Kidney (tissue), 14 donors: ENCODE measurements around the gene GCNT2. TPM values are rescaled to one million over a fixed set of nuclear protein-coding genes. Genes with fewer than 3 reads are reported as not detected.
A peak's percentile ranks its signal among the peaks of the same experiment; 100 is the strongest.

ENCODE experiments used
- DNase-seq, 5 donors: peaks; one replicate each; pipeline ENCODE4 v3.0.0-alpha.2; 2013 to 2020
- FAIRE-seq: peaks from 2 replicates; lab custom pipeline; 2012; peaks lifted over from hg19 to GRCh38; lab: Jason Lieb, UNC
- H3K27ac ChIP-seq, 2 donors: one replicate each; pipeline ENCODE4 v1.7.0; 2013; ENCODE audit warnings: low read depth in 2 of 2, low read length in 2 of 2, inconsistent platforms in 1 of 2
- H3K27me3 ChIP-seq: one replicate; pipeline ENCODE4 v1.7.1; 2013; ENCODE audit warnings: low read length, inconsistent platforms; ENCODE audit not compliant: control insufficient read depth, insufficient read depth
- H3K36me3 ChIP-seq, 3 donors: one replicate each; pipeline versions ENCODE4 v1.7.0 to v1.7.1; 2013; ENCODE audit warnings: low read length in 3 of 3, control low read depth in 1 of 3, inconsistent platforms in 1 of 3; ENCODE audit not compliant: insufficient read depth in 3 of 3, control insufficient read depth in 2 of 3
- H3K4me1 ChIP-seq, 3 donors: one replicate each; pipeline versions ENCODE4 v1.7.0 to v1.7.1; 2013; ENCODE audit warnings: low read length in 3 of 3, inconsistent platforms in 1 of 3, low read depth in 1 of 3; ENCODE audit not compliant: control insufficient read depth in 2 of 3, insufficient read depth in 2 of 3
- H3K4me3 ChIP-seq, 3 donors: one replicate each; pipeline versions ENCODE4 v1.7.0 to v1.8.1; 2013; ENCODE audit warnings: low read length in 3 of 3, control low read depth in 1 of 3, inconsistent platforms in 1 of 3
- H3K9ac ChIP-seq, 3 donors: one replicate each; pipeline versions ENCODE4 v1.7.0 to v1.7.1; 2013; ENCODE audit warnings: low read length in 3 of 3, control low read depth in 1 of 3, inconsistent platforms in 1 of 3
- H3K9me3 ChIP-seq, 3 donors: one replicate each; pipeline versions ENCODE4 v1.7.0 to v1.7.1; 2013; ENCODE audit warnings: low read length in 3 of 3, control low read depth in 1 of 3, inconsistent platforms in 1 of 3; ENCODE audit not compliant: control insufficient read depth in 2 of 3, insufficient read depth in 1 of 3
- intact Hi-C: fragments of 100-400 bp; cut with DNase I; formaldehyde crosslinking; loops from one replicate; pipeline ENCODE4 v1.11.1; 2022
- polyA plus RNA-seq: library from polyadenylated mRNA; stranded (reverse); fragments of 350-450 nt; fragmentation: Illumina TruSeq; extraction: RNeasy Lipid Tissue Mini Kit (QIAGEN cat#74804); gene quantifications from one replicate; pipeline ENCODE4 v1.2.3, GENCODE V29; 2014; ENCODE audit warnings: low read depth, low replicate concordance; ENCODE audit not compliant: insufficient read depth
- total RNA-seq: library from RNA; stranded (reverse); fragmentation: NEBNext Ultra II Directional; extraction: Animal tissue kit (Norgen Biotek cat#: 25700); gene quantifications from one replicate; pipeline ENCODE4 v1.2.1, GENCODE V29; 2021
- TF ChIP-seq, protein P1 (sequence below): IDR thresholded peaks from 3 replicates; pipeline ENCODE4 v1.5.1; 2012; ENCODE audit warnings: mild to moderate bottlenecking, moderate library complexity, borderline replicate concordance; ENCODE audit not compliant: insufficient read depth; ENCODE audit errors: extremely low read depth
- donor health status: control.
- donor health status: control.
- donor health status: control.
- donor health status: control.
- donor health status: control.
- donor health status: DM: yes; HTN: yes; CAD: no.
- donor health status: Normal renal cell carcinoma (clear cell type).

GCNT2 gene
- total and polyA plus RNA-seq, 2 donors from 2014 or later: 10.5 to 12.5 TPM

DNA sequence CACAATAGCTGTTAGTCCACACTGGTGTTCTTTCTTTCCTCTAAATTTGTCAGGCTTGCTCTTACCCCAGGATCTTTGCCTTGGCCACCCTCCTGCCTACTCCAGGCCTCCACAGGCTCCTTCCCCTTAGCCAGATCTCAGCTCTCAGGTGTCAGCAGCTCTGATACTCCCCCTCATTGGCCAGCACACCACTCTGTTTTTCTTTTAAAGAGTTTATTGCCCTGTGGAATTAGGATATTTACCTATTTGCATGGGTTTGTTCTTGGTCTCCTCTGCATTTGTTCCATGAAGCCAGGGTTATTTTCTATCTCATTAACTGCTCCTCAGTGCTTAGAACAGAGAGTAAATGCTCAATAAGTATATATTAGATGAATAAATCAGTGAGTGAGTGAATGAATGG is 36.8 kb downstream of the GCNT2 start:
- peak in 2 of 5 donors; percentile 62 to 70 for DNase-seq
- H3K9me3 ChIP-seq: no peaks in the 10 kb centered on the region
- peak overlapping the region in 1 of 3 donors; percentile 45 for H3K4me3 ChIP-seq
- H3K27me3 ChIP-seq: no peaks in the 10 kb centered on the region
- TF ChIP-seq, protein P1, sequence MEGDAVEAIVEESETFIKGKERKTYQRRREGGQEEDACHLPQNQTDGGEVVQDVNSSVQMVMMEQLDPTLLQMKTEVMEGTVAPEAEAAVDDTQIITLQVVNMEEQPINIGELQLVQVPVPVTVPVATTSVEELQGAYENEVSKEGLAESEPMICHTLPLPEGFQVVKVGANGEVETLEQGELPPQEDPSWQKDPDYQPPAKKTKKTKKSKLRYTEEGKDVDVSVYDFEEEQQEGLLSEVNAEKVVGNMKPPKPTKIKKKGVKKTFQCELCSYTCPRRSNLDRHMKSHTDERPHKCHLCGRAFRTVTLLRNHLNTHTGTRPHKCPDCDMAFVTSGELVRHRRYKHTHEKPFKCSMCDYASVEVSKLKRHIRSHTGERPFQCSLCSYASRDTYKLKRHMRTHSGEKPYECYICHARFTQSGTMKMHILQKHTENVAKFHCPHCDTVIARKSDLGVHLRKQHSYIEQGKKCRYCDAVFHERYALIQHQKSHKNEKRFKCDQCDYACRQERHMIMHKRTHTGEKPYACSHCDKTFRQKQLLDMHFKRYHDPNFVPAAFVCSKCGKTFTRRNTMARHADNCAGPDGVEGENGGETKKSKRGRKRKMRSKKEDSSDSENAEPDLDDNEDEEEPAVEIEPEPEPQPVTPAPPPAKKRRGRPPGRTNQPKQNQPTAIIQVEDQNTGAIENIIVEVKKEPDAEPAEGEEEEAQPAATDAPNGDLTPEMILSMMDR: no peak
- no peak overlapping the region for H3K27ac ChIP-seq
- no peaks in the 10 kb centered on the region for H3K36me3 ChIP-seq
- peaks cover 0 to 18% (median 10%) of the 10 kb centered on the region in 3 donors for H3K4me1 ChIP-seq
- intact Hi-C loops: no loop called here
- H3K9ac ChIP-seq: peak overlapping the region in 1 of 3 donors; percentile 2
- FAIRE-seq: no peak

DNA sequence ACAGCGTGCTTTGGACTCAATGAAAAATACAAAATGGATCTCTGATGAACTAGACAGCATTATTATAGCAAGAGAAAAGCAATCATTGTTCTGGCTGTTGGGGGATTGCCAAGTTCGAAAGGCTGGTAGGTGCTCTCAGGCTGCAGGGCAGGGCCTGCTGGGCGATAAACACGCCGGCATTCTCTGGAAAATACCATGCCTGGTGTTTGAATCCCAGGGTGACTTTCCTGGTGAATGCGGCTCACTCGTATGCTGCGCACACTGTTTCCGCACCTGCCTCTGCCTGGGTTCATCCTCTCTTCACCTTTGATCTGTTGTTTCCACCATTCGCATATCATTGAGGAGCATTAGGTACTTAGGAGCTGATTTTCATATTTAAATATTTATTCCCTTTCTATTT is 37.4 kb downstream of the GCNT2 start:
- intact Hi-C loops: no loop called here
- Histone ChIP-seq H3K9ac (peak overlapping the region in 1 of 3 donors; percentile 15), H3K27ac (no peak overlapping the region), H3K9me3 (no peaks in the 10 kb centered on the region), H3K36me3 (no peaks in the 10 kb centered on the region), H3K4me1 (peaks cover 0 to 18% (median 10%) of the 10 kb centered on the region in 3 donors), H3K4me3 (peak overlapping the region in 1 of 3 donors; percentile 45), H3K27me3 (no peaks in the 10 kb centered on the region)
- DNase-seq (peak in 2 of 5 donors; percentile 53 to 61), FAIRE-seq (no peak)
- TF ChIP-seq, protein P1: no peak

DNA sequence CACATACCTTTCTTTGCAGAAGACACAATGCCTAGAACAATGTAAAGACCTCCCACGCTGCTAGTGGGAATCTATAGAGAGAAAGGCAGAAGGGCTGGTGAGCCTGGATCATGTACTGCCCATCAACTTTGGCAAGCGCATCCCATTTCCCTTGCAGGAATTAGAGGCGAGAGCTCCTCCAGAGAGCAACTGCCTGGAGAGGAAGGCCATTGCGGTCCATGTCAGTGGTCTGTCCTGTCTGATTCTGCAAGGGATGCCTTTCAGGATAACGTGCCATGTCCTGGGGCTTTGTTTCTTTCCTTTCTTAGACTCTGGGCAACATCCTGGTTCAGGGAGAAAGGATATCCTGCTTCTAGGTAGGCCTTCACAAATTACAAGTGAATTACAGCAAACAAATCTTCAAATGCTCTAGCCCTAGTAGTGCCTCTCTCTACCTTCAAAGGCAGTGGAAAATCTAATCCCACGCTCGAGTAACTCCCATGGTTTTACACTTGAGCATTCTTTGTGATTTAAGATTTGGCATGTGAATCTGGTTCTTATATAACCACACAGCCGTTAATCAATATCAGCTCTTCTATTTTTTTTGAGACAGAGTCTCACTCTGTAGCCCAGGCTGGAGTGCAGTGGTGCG is 38.5 kb downstream of the GCNT2 start:
- Histone ChIP-seq H3K4me1 (peaks cover 0 to 18% (median 10%) of the 10 kb centered on the region in 3 donors), H3K9ac (no peak overlapping the region), H3K9me3 (no peaks in the 10 kb centered on the region), H3K27ac (peak overlapping the region in 1 of 2 donors; percentile 3), H3K27me3 (no peaks in the 10 kb centered on the region), H3K4me3 (peak overlapping the region in 1 of 3 donors; percentile 12), H3K36me3 (no peaks in the 10 kb centered on the region)
- TF ChIP-seq, protein P1: no peak
- DNase-seq (peak in 3 of 5 donors; percentile 74 to 93 (median 93)), FAIRE-seq (no peak)
- intact Hi-C loops: no loop called here
